Measurements from ENCODE around the gene CTNNA3. TPM values are rescaled to one million over a fixed set of nuclear protein-coding genes. Genes with fewer than 3 reads are reported as not detected.

CTNNA3 gene
- total RNA-seq, 4 donors from 2014 or later: 14.3 to 49.5 (median 24.2) TPM

- H3K27me3 ChIP-seq: no peaks in the 10 kb centered on the region
Measured at GRCh38 chr10:66783316-66783715, 912.7 kb downstream of the CTNNA3 start.

DNA sequence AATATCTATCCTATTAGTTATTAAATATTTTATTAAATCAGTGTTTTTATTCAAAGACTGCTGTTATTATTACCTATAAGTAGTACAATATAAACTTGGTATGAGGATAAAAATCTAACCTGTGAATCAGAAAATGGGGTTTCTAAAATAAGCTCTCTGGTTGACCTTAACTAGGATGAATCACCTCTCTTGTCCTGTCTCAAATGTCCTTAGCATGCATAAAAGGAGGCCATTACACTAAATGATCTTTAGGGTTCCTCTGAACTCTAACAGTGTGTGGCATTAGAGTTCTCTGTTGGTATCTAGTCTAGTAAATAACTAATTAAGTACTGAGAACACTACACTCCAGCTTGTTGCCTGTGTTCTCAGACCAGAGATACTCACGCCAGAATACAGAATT lies 913.2 kb downstream of the CTNNA3 start:
- H3K4me3 ChIP-seq: no peak overlapping the region
- no peak for DNase-seq
- intact Hi-C loops (cut with DNase I; ENCODE audit: low total_unique reads): no loop called here
- no peak for TF ChIP-seq POLR2A (IDR thresholded peaks at IDR 0.05)
- TF ChIP-seq, protein P1, sequence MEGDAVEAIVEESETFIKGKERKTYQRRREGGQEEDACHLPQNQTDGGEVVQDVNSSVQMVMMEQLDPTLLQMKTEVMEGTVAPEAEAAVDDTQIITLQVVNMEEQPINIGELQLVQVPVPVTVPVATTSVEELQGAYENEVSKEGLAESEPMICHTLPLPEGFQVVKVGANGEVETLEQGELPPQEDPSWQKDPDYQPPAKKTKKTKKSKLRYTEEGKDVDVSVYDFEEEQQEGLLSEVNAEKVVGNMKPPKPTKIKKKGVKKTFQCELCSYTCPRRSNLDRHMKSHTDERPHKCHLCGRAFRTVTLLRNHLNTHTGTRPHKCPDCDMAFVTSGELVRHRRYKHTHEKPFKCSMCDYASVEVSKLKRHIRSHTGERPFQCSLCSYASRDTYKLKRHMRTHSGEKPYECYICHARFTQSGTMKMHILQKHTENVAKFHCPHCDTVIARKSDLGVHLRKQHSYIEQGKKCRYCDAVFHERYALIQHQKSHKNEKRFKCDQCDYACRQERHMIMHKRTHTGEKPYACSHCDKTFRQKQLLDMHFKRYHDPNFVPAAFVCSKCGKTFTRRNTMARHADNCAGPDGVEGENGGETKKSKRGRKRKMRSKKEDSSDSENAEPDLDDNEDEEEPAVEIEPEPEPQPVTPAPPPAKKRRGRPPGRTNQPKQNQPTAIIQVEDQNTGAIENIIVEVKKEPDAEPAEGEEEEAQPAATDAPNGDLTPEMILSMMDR (IDR thresholded peaks at IDR 0.05 in 4 of 5, conservative IDR thresholded peaks at IDR 0.05 in 1 of 5): no peak
- H3K36me3 ChIP-seq: no peaks in the 10 kb centered on the region
- no peaks in the 10 kb centered on the region for H3K27me3 ChIP-seq
- ATAC-seq: peak; percentile 65 to 90
- no peaks in the 10 kb centered on the region for H3K9me3 ChIP-seq
- H3K27ac ChIP-seq: no peak overlapping the region
- peaks cover 6 to 17% of the 10 kb centered on the region in 2 donors for H3K4me1 ChIP-seq
- in situ Hi-C loops (cut with MboI; ENCODE audit: low sequenced_read_pairs in 4 of 4): no loop called here

More at GRCh38 chr10:66783316-66783715, 912.7 kb downstream of the CTNNA3 start:
- no peak overlapping the region for H3K4me3 ChIP-seq
- no peak for DNase-seq
- intact Hi-C loops (cut with DNase I; ENCODE audit: low total_unique reads) (no loop called here), in situ Hi-C loops (cut with MboI; ENCODE audit: low sequenced_read_pairs in 4 of 4) (no loop called here)
- no peaks in the 10 kb centered on the region for H3K36me3 ChIP-seq
- H3K4me1 ChIP-seq: peaks cover 6 to 17% of the 10 kb centered on the region in 2 donors
- ATAC-seq: no peak
- H3K27ac ChIP-seq: no peak overlapping the region
- TF ChIP-seq, protein P1 (IDR thresholded peaks at IDR 0.05 in 4 of 5, conservative IDR thresholded peaks at IDR 0.05 in 1 of 5): no peak
- TF ChIP-seq POLR2A (IDR thresholded peaks at IDR 0.05): no peak
- no peaks in the 10 kb centered on the region for H3K9me3 ChIP-seq

DNA sequence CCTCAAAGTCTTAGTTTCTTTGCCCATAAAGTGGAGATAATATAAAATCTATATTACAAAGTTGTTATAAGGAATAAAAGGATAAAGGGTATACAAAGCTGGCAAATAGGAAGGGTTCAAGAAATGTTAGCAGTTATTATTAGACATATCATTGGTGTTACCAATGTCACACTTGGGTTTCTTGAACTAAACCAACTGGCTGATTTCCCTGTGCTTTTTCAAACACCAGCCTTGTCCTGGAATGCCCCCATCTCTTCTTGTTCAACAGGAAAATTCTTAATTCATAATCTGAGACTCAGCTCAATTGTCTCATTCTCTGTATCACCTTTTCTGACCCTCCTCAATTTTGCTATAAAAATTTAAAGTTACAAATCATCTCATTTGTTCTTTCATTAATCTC lies 913.9 kb downstream of the CTNNA3 start:
- Histone ChIP-seq H3K9me3 (no peaks in the 10 kb centered on the region), H3K4me3 (no peak overlapping the region), H3K27me3 (no peaks in the 10 kb centered on the region), H3K27ac (no peak overlapping the region), H3K4me1 (peaks cover 6 to 17% of the 10 kb centered on the region in 2 donors), H3K36me3 (no peaks in the 10 kb centered on the region)
- intact Hi-C loops (cut with DNase I; ENCODE audit: low total_unique reads): no loop called here
- TF ChIP-seq, protein P1 (IDR thresholded peaks at IDR 0.05 in 4 of 5, conservative IDR thresholded peaks at IDR 0.05 in 1 of 5): no peak
- TF ChIP-seq POLR2A (IDR thresholded peaks at IDR 0.05): no peak
- in situ Hi-C loops (cut with MboI; ENCODE audit: low sequenced_read_pairs in 4 of 4): no loop called here
- DNase-seq (no peak), ATAC-seq (no peak)

- intact Hi-C loops (cut with DNase I; ENCODE audit: low total_unique reads) (no loop called here), in situ Hi-C loops (cut with MboI; ENCODE audit: low sequenced_read_pairs in 4 of 4) (no loop called here)
- H3K9me3 ChIP-seq: no peaks in the 10 kb centered on the region
- no peaks in the 10 kb centered on the region for H3K27me3 ChIP-seq
- no peak for TF ChIP-seq POLR2A (IDR thresholded peaks at IDR 0.05)
- TF ChIP-seq, protein P1 (IDR thresholded peaks at IDR 0.05 in 4 of 5, conservative IDR thresholded peaks at IDR 0.05 in 1 of 5): no peak
- ATAC-seq (no peak), DNase-seq (no peak)
- peaks cover 6 to 17% of the 10 kb centered on the region in 2 donors for H3K4me1 ChIP-seq
- no peak overlapping the region for H3K4me3 ChIP-seq
- H3K36me3 ChIP-seq: no peaks in the 10 kb centered on the region
- no peak overlapping the region for H3K27ac ChIP-seq
Measured at GRCh38 chr10:66780796-66781195, 915.2 kb downstream of the CTNNA3 start.

GRCh38 chr10:66778351-66778750 lies 917.6 kb downstream of the CTNNA3 start:
- no peak for DNase-seq
- Histone ChIP-seq H3K27me3 (no peaks in the 10 kb centered on the region), H3K9me3 (no peaks in the 10 kb centered on the region), H3K36me3 (no peaks in the 10 kb centered on the region), H3K27ac (no peak overlapping the region), H3K4me3 (no peak overlapping the region), H3K4me1 (peaks cover 6 to 12% of the 10 kb centered on the region in 2 donors)
- intact Hi-C loops (cut with DNase I; ENCODE audit: low total_unique reads) (no loop called here), in situ Hi-C loops (cut with MboI; ENCODE audit: low sequenced_read_pairs in 4 of 4) (no loop called here)
- no peak for ATAC-seq
- no peak for TF ChIP-seq POLR2A (IDR thresholded peaks at IDR 0.05)
- TF ChIP-seq, protein P1 (IDR thresholded peaks at IDR 0.05 in 4 of 5, conservative IDR thresholded peaks at IDR 0.05 in 1 of 5): no peak
